ENCODE measurements around the gene TUBGCP3.
A peak's percentile ranks its signal among the peaks of the same experiment; 100 is the strongest.

The TUBGCP3 gene

DNA sequence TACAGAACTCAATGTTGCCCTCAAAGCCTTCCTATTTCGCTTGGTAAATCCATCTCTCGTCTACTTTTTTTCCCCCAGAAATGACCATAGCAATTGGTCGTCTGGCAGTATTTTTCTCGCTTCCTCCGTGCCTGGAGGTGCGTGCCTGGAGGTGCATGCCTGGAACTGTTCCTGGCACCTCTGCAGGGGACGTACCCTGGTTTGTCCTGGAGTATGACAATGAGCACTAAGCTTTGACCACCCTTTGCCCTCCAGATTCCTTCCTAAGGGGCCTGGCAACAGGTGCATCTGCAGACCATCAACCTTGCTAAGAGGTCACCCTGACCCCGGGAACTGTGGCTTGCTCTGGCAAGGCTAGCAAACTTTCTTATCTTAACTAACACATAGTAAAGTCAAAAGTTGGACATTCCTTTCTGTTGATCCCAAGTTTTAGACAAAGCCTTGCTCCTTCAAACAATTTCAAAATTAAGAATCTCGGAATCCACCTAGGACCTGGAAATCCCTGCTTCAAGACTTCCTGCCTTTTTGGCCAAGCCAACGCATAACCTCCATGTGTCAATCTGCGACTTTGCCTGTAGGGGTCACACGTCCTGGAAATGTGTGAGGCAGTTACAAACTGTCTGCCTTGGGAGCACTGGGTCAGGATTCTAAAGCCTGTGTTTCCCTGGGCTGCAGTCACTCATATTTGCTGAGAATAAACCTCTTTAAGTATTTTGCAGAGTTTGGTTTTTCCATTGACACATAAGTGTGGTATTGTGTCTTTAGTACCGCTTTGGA lies 28.8 kb upstream of the TUBGCP3 start:
- Histone ChIP-seq H2AFZ (ENCODE audit: low read length, unreplicated experiment) (no peak overlapping the region), H3K4me3 (ENCODE audit: low read depth, low read length) (no peak overlapping the region), H3K36me3 (ENCODE audit: insufficient read depth, low read length) (no peaks in the 10 kb centered on the region), H3K27ac (ENCODE audit: low read depth, low read length) (no peak overlapping the region), H3K79me2 (ENCODE audit: control insufficient read depth, insufficient read depth, low read length, unreplicated experiment) (no peaks in the 10 kb centered on the region), H3K4me1 (ENCODE audit: control insufficient read depth, insufficient read depth, low read length, unreplicated experiment) (no peaks in the 10 kb centered on the region), H3K27me3 (ENCODE audit: insufficient read depth, low read length) (peaks cover 59% of the 10 kb centered on the region)

DNA sequence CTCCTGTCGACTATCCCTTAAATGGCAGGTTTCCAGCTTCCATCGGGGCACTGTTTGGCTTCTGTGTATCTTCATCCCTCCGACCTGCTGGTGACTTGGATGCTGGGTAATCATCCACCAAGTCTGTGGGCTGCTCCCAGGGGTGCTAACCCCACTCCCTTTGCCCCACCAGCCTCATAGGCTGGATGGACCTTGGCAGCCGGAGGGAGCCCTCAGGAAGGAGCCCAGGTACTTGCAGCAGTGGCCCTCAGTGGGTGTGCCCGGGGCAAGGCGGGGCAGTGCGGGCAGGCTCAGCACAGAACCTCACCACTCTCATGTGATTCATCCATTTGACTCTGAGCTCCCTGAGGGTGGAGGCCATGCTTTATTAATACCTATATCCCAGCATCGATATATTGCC lies 27.4 kb upstream of the TUBGCP3 start:
- Histone ChIP-seq H3K27me3 (ENCODE audit: insufficient read depth, low read length) (peaks cover 53% of the 10 kb centered on the region), H3K36me3 (ENCODE audit: insufficient read depth, low read length) (no peaks in the 10 kb centered on the region), H3K27ac (ENCODE audit: low read depth, low read length) (no peak overlapping the region), H3K79me2 (ENCODE audit: control insufficient read depth, insufficient read depth, low read length, unreplicated experiment) (no peaks in the 10 kb centered on the region), H2AFZ (ENCODE audit: low read length, unreplicated experiment) (no peak overlapping the region), H3K4me3 (ENCODE audit: low read depth, low read length) (no peak overlapping the region), H3K4me1 (ENCODE audit: control insufficient read depth, insufficient read depth, low read length, unreplicated experiment) (no peaks in the 10 kb centered on the region)

DNA sequence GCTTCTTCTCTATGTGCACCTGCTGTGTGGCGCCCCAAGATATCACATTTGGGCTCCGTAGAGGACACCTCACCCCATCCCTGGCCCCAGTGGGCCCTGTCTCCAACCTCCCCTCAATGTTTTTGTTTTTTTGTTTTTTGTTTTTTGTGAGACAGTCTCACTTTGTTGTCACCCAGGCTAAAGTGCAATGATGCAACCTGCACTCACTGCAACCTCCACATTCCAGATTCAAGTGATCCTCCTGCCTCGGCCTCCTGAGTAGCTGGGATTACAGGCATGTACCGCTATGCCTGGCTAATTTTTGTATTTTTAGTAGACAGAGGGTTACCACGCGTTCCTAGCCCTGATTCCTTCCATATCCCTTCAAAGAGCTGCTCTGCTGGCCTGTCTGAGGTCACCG lies 26.9 kb upstream of the TUBGCP3 start:
- no peak overlapping the region for H2AFZ ChIP-seq (ENCODE audit: low read length, unreplicated experiment)
- H3K4me1 ChIP-seq (ENCODE audit: control insufficient read depth, insufficient read depth, low read length, unreplicated experiment) = no peaks in the 10 kb centered on the region
- H3K36me3 ChIP-seq (ENCODE audit: insufficient read depth, low read length) = no peaks in the 10 kb centered on the region
- H3K27ac ChIP-seq (ENCODE audit: low read depth, low read length) = no peak overlapping the region
- H3K4me3 ChIP-seq (ENCODE audit: low read depth, low read length) = no peak overlapping the region
- H3K79me2 ChIP-seq (ENCODE audit: control insufficient read depth, insufficient read depth, low read length, unreplicated experiment) = no peaks in the 10 kb centered on the region
- peaks cover 53% of the 10 kb centered on the region for H3K27me3 ChIP-seq (ENCODE audit: insufficient read depth, low read length)

DNA sequence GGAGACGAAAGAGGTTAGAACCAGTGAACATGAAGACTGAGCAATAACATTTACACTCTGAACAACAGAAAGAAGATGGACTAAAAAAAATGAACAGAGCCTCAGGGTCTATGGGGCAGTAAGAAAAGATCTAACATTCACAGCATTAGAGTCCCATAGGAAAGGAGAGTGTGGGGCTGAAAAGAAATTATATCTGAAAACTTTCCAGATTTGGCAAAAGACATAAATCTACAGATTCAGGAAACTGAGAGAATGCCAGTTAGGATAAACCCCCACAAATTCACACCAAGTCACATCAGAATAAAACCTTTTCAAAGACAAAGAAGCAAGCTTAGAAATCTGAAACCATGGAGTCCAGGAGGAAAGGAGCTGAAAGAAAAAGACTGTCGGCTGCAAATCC lies 20.3 kb upstream of the TUBGCP3 start:
- Histone ChIP-seq H3K27me3 (ENCODE audit: insufficient read depth, low read length) (peaks cover 5% of the 10 kb centered on the region), H3K4me1 (ENCODE audit: control insufficient read depth, insufficient read depth, low read length, unreplicated experiment) (peaks cover 10% of the 10 kb centered on the region), H2AFZ (ENCODE audit: low read length, unreplicated experiment) (no peak overlapping the region), H3K27ac (ENCODE audit: low read depth, low read length) (no peak overlapping the region), H3K36me3 (ENCODE audit: insufficient read depth, low read length) (no peaks in the 10 kb centered on the region), H3K79me2 (ENCODE audit: control insufficient read depth, insufficient read depth, low read length, unreplicated experiment) (no peaks in the 10 kb centered on the region), H3K4me3 (ENCODE audit: low read depth, low read length) (no peak overlapping the region)

DNA sequence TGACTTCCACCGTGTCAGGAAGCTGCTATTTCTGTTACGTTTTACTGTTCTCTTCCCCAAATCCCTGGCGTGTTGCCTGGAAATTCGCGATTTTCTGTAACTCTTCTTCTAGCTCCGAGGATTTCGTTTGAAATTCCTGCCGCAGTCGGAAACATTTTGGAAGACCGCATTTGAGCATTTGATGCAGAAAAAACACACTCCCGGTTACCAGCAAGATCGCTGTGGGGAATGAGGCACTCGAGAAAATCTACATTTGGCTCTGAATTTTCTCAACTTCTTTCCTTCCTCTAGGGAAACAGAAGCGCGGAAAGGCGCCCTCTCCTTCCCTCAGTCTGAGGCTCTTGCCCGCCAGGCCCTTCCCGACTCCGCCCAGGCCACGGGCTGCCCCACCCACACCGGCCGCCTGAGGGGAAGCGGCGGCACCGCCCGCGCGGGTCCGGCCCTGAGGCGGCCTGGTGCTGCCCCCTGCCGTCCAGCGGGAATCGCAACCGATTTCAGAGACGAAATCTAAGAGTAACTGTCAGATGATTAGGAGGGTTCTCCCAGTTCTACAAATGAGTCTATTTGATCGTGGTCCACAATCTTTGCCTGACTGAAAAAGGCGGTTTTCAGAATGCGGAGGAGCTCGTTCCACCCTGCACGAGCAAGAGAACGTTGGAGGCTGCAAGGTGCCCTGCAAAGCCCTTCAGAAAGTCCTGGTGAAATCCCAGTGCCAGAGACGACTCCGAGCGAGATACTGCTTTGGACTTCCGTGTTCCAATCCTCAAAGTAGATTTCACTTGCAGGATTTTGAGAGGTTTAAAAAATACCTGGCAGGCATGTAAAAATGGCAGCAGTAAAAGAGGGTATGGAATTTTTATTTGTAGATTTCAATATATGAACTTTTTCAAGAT lies 18.4 kb upstream of the TUBGCP3 start:
- H3K79me2 ChIP-seq (ENCODE audit: control insufficient read depth, insufficient read depth, low read length, unreplicated experiment) = no peaks in the 10 kb centered on the region
- no peaks in the 10 kb centered on the region for H3K36me3 ChIP-seq (ENCODE audit: insufficient read depth, low read length)
- 0 out of 2 replicates have a peak overlapping the region, but pooled peaks have one; percentile 1 for H3K27ac ChIP-seq (ENCODE audit: low read depth, low read length)
- H2AFZ ChIP-seq (ENCODE audit: low read length, unreplicated experiment) = peak overlapping the region; percentile 62
- no peaks in the 10 kb centered on the region for H3K27me3 ChIP-seq (ENCODE audit: insufficient read depth, low read length)
- peak overlapping the region; percentile 73 for H3K4me3 ChIP-seq (ENCODE audit: low read depth, low read length)
- H3K4me1 ChIP-seq (ENCODE audit: control insufficient read depth, insufficient read depth, low read length, unreplicated experiment) = peaks cover 11% of the 10 kb centered on the region

DNA sequence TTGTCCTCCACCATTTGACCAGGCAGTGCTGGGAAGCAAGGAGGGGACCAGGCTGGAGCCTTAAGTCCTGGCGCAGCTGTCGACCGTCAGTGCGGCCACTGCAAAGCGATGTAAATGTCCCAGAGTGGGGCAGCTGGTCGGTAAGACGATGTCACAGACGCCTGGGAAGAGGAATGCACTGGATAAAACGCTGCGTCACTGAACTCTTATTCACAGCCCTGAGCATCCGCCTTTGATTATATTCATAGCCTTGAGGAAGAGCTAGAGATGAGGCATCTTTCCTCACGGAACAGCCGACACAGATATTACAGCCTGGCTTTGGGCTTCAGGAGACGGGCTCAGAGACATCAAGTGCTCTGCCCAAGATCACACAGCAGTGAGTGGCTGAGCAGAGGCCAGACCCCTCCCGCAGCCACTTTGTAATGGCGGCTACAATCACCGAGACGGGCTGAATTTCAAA lies 17.6 kb upstream of the TUBGCP3 start:
- peak overlapping the region; percentile 73 for H3K4me3 ChIP-seq (ENCODE audit: low read depth, low read length)
- peak overlapping the region; percentile 56 for H2AFZ ChIP-seq (ENCODE audit: low read length, unreplicated experiment)
- no peaks in the 10 kb centered on the region for H3K79me2 ChIP-seq (ENCODE audit: control insufficient read depth, insufficient read depth, low read length, unreplicated experiment)

DNA sequence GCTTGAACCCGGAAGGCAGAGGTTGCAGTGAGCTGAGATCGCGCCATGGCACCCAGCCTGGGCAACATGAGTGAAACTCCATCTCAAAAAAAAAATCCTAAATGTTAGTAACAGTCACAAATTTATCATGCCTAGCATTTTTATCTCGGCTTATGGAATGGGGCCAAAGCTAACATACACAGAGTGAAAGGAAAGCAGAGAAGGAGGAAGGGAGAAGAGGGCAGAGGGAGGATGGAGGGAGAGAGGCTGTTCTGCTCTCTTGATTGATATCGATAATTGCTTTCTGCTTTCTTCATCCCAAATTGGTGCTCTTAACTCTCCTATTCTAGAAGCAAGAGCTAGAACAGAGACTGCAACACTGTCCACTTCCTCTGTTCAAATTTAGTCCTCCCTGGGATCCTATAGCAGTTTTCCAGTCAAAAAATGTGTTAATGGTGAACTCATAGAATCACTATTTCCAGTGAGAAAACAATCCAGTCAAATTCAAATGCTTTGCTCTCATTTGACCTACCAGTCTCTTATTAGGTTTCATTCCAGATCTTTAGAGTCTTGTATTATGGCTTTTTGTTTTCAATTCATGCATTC lies 15.8 kb upstream of the TUBGCP3 start:
- no peaks in the 10 kb centered on the region for H3K27me3 ChIP-seq (ENCODE audit: insufficient read depth, low read length)
- no peaks in the 10 kb centered on the region for H3K79me2 ChIP-seq (ENCODE audit: control insufficient read depth, insufficient read depth, low read length, unreplicated experiment)
- no peak overlapping the region for H2AFZ ChIP-seq (ENCODE audit: low read length, unreplicated experiment)
- peaks cover 11% of the 10 kb centered on the region for H3K4me1 ChIP-seq (ENCODE audit: control insufficient read depth, insufficient read depth, low read length, unreplicated experiment)
- H3K36me3 ChIP-seq (ENCODE audit: insufficient read depth, low read length) = no peaks in the 10 kb centered on the region
- H3K27ac ChIP-seq (ENCODE audit: low read depth, low read length) = no peak overlapping the region
- H3K4me3 ChIP-seq (ENCODE audit: low read depth, low read length) = peak overlapping the region; percentile 26; the same call in 1 of the 2 replicates

More for the DNA sequence above, 17.6 kb upstream of the TUBGCP3 start:
- no peaks in the 10 kb centered on the region for H3K27me3 ChIP-seq (ENCODE audit: insufficient read depth, low read length)
- no peaks in the 10 kb centered on the region for H3K36me3 ChIP-seq (ENCODE audit: insufficient read depth, low read length)
- H3K27ac ChIP-seq (ENCODE audit: low read depth, low read length) = no peak overlapping the region
- peaks cover 11% of the 10 kb centered on the region for H3K4me1 ChIP-seq (ENCODE audit: control insufficient read depth, insufficient read depth, low read length, unreplicated experiment)

DNA sequence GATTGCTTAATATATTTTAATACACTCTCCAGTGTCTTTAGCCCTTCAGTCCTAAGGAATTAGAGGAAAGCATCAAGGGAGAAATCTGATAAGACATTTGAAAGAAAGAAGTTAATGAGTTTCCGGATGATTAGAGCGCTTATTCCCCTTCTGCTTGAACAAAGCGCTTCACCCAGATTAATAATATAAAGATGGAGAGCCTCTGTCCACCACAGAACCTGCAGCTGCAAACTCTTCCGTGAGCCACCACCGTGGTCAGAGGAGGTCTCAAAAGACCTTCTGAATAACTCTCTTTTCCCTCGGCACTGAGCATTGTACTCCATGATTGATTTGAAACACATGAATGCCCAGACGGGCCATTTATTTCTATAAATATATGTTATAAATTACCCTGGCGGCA lies 14.2 kb upstream of the TUBGCP3 start:
- Histone ChIP-seq H3K4me3 (ENCODE audit: low read depth, low read length) (no peak overlapping the region), H3K36me3 (ENCODE audit: insufficient read depth, low read length) (no peaks in the 10 kb centered on the region), H3K27me3 (ENCODE audit: insufficient read depth, low read length) (peaks cover 3% of the 10 kb centered on the region; the same call in 1 of the 2 replicates), H2AFZ (ENCODE audit: low read length, unreplicated experiment) (no peak overlapping the region), H3K79me2 (ENCODE audit: control insufficient read depth, insufficient read depth, low read length, unreplicated experiment) (no peaks in the 10 kb centered on the region), H3K27ac (ENCODE audit: low read depth, low read length) (no peak overlapping the region), H3K4me1 (ENCODE audit: control insufficient read depth, insufficient read depth, low read length, unreplicated experiment) (peaks cover 11% of the 10 kb centered on the region)

DNA sequence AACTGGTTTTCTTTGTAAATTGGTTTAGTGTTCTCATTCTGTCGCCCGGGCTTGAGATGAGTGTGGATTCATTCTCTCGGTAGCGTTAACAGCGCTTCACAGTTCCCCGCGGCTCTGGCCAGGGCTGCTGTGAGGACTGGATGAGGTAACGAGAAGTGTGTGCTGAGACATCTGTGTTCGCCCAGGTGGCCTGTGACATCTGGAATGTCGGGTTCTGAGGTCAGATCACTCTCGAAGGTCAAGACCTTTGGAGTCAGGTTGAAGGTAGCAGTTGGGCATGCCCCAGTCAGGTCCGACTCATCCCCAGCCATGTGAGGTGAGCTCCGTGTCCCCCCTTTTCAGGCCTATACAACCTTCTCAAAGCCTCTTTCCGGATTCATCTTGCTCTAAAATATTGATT lies 13.4 kb upstream of the TUBGCP3 start:
- Histone ChIP-seq H3K27me3 (ENCODE audit: insufficient read depth, low read length) (peaks cover 11% of the 10 kb centered on the region; the same call in 1 of the 2 replicates), H3K36me3 (ENCODE audit: insufficient read depth, low read length) (no peaks in the 10 kb centered on the region), H3K4me3 (ENCODE audit: low read depth, low read length) (no peak overlapping the region), H3K4me1 (ENCODE audit: control insufficient read depth, insufficient read depth, low read length, unreplicated experiment) (peaks cover 11% of the 10 kb centered on the region), H3K79me2 (ENCODE audit: control insufficient read depth, insufficient read depth, low read length, unreplicated experiment) (no peaks in the 10 kb centered on the region), H2AFZ (ENCODE audit: low read length, unreplicated experiment) (no peak overlapping the region), H3K27ac (ENCODE audit: low read depth, low read length) (no peak overlapping the region)

DNA sequence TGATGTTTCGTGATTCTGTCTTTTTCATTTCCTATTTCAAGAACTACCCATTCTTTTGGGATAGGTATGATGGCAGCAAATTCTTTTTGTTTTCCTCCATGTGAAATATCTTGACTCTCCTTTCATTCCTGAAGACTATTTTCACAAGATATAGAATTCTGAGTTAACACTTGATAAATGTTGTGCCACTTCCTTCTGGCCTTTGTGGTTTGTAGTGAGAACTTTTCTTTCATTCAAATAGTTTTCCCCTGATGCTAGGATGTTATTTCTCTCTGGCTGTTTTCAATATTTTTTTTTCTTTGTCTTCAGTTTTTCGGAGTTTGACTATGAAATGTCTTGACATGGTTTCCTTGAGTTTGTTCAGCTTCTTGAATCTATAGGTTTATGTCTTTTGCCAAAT lies 8.3 kb upstream of the TUBGCP3 start:
- Histone ChIP-seq H3K79me2 (ENCODE audit: control insufficient read depth, insufficient read depth, low read length, unreplicated experiment) (no peaks in the 10 kb centered on the region), H3K27ac (ENCODE audit: low read depth, low read length) (no peak overlapping the region), H3K36me3 (ENCODE audit: insufficient read depth, low read length) (no peaks in the 10 kb centered on the region), H3K27me3 (ENCODE audit: insufficient read depth, low read length) (peaks cover 16% of the 10 kb centered on the region; the same call in 1 of the 2 replicates), H3K4me1 (ENCODE audit: control insufficient read depth, insufficient read depth, low read length, unreplicated experiment) (no peaks in the 10 kb centered on the region), H2AFZ (ENCODE audit: low read length, unreplicated experiment) (no peak overlapping the region), H3K4me3 (ENCODE audit: low read depth, low read length) (no peak overlapping the region)
